Natural killer cell (primary cell): ENCODE results near the gene DSTYK. TPM values are rescaled to one million over a fixed set of nuclear protein-coding genes. Genes with fewer than 3 reads are reported as not detected.

Experiments
- ATAC-seq, 3 donors: fragments of 150-1000 bp in 2 of 3; fragments of 200-7000 bp in 1 of 3; cut with Tn5 transposase; 1 replicate in 1 of 3; 2 replicates in 2 of 3; pipeline ENCODE4 v1.10.0; 2021; ENCODE audit warnings: mild to moderate bottlenecking in 2 of 3, moderate library complexity in 2 of 3
- DNase-seq, 2 donors: peaks; one replicate each; pipeline versions ENCODE4 v3.0.0 to v3.0.0-alpha.2; 2013 to 2021; ENCODE audit warnings: mixed read lengths in 1 of 2
- H3K27ac ChIP-seq: one replicate; pipeline ENCODE4 v1.5.1; 2013; ENCODE audit warnings: mild to moderate bottlenecking, low read length
- H3K27me3 ChIP-seq: one replicate; pipeline ENCODE4 v1.6.1; 2013; ENCODE audit warnings: low read length; ENCODE audit not compliant: control insufficient read depth, insufficient read depth
- H3K36me3 ChIP-seq: one replicate; pipeline ENCODE4 v1.6.1; 2013; ENCODE audit warnings: low read length; ENCODE audit not compliant: control insufficient read depth, insufficient read depth
- H3K4me1 ChIP-seq: one replicate; pipeline ENCODE4 v1.6.1; 2013; ENCODE audit warnings: low read length; ENCODE audit not compliant: control insufficient read depth, insufficient read depth
- H3K4me3 ChIP-seq: one replicate; pipeline ENCODE4 v1.5.1; 2013; ENCODE audit warnings: low read length
- H3K9me3 ChIP-seq: one replicate; pipeline ENCODE4 v1.6.1; 2013; ENCODE audit warnings: low read length; ENCODE audit not compliant: control insufficient read depth, insufficient read depth
- H3K27ac Mint-ChIP-seq, 2 donors: one replicate each; pipeline ENCODE4 v1.8.0; 2022; ENCODE audit warnings: mild to moderate bottlenecking in 2 of 2, mixed read lengths in 2 of 2, moderate library complexity in 1 of 2
- H3K27me3 Mint-ChIP-seq, 2 donors: one replicate each; pipeline ENCODE4 v1.8.0; 2022; ENCODE audit warnings: low read depth in 2 of 2, mixed read lengths in 2 of 2
- H3K36me3 Mint-ChIP-seq: one replicate; pipeline ENCODE4 v1.8.0; 2022; ENCODE audit warnings: mixed read lengths
- H3K4me1 Mint-ChIP-seq, 2 donors: one replicate each; pipeline ENCODE4 v1.8.0; 2022; ENCODE audit warnings: mixed read lengths in 2 of 2
- H3K4me3 Mint-ChIP-seq: one replicate; pipeline ENCODE4 v1.8.0; 2022; ENCODE audit warnings: mild to moderate bottlenecking, moderate library complexity, mixed read lengths
- H3K9me3 Mint-ChIP-seq, 2 donors: one replicate each; pipeline ENCODE4 v1.8.0; 2022; ENCODE audit warnings: mixed read lengths in 2 of 2
- CTCF ChIP-seq: fragments of 200-600 bp; IDR thresholded peaks from one replicate; pipeline ENCODE4 v1.8.0; 2022; ENCODE audit warnings: antibody characterized with exemption
- WGBS: methylation state at CpG from one replicate; pipeline ENCODE4 v1.1.7; 2013; ENCODE audit warnings: missing lambda C conversion rate; ENCODE audit not compliant: insufficient coverage; 5-methylcytosine and 5-hydroxymethylcytosine counted together
- intact Hi-C: fragments of 100-400 bp; cut with micrococcal nuclease; formaldehyde crosslinking; loops from one replicate; pipeline ENCODE4 v1.14.2; 2022
- total RNA-seq, 4 donors: library from RNA; stranded (reverse); fragments of 120-200 nt in 1 of 4; gene quantifications; one replicate each; pipeline versions ENCODE4 v1.2.3 to v1.2.4, GENCODE V29; 2013 to 2022

DSTYK gene
- total RNA-seq, 3 donors from 2014 or later (not counting 1 experiment from before 2014, with no cell fraction given) = 9.9 to 17.5 (median 14.9) TPM

DNA sequence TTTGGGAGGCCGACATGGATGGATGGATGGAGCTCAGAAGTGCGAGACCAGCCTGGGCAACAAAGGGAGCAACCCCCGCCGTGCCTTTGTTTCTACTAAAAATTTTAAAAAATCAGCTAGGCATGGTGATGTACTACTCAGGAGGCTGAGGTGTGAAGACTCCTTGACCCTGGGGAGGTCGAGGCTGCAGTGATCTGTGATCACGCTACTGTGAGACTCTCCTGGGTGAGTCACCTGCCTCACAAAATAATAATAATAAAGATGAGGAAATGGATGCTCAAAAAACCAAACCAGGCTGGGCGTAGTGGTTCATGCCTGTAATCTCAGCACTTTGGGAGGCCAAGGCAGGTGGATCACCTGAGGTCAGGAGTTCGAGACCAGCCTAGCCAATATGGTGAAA, 19.2 kb downstream of the DSTYK start:
- H3K36me3 ChIP-seq = peaks cover 1% of the 10 kb centered on the region
- no peak overlapping the region for H3K27ac Mint-ChIP-seq
- H3K36me3 Mint-ChIP-seq = no peaks in the 10 kb centered on the region
- H3K4me3 Mint-ChIP-seq = no peak overlapping the region
- no peaks in the 10 kb centered on the region for H3K9me3 Mint-ChIP-seq
- H3K27me3 ChIP-seq = no peaks in the 10 kb centered on the region
- H3K27ac ChIP-seq = no peak overlapping the region
- no peak overlapping the region for H3K4me3 ChIP-seq
- DNase-seq (no peak), ATAC-seq (no peak)
- peaks cover 44 to 65% of the 10 kb centered on the region in 2 donors for H3K4me1 Mint-ChIP-seq
- WGBS = 91% methylated on average over 8 of the region's 8 CpGs
- no peaks in the 10 kb centered on the region for H3K9me3 ChIP-seq
- no peaks in the 10 kb centered on the region for H3K27me3 Mint-ChIP-seq
- intact Hi-C loops = no loop called here
- no peak for TF ChIP-seq CTCF
- H3K4me1 ChIP-seq = no peaks in the 10 kb centered on the region

DNA sequence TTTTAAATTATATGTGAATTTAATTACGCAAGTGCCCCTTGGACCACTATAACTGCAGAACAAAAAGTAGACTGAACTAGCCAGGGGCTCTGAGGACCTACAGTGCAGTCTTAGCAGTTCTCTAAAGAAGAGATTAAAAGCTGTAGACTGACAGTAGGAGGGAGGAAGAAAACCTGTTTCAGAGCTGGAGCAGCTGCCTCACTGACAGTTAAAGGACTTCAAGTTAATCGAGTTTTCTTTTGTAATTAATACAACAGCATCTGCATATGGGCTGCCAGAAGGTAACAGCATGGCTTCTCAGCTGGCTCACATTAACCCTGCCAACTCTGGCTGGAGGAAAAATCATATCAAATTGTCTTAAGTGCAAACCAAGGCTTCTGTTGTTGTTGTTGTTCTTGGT, 19.9 kb downstream of the DSTYK start:
- H3K36me3 ChIP-seq = peaks cover 4% of the 10 kb centered on the region
- 62% methylated on average over 2 of the region's 2 CpGs for WGBS
- ATAC-seq = no peak
- H3K27me3 ChIP-seq = no peaks in the 10 kb centered on the region
- no peaks in the 10 kb centered on the region for H3K4me1 ChIP-seq
- Mint-ChIP-seq H3K27ac (no peak overlapping the region), H3K9me3 (no peaks in the 10 kb centered on the region), H3K27me3 (no peaks in the 10 kb centered on the region), H3K4me3 (no peak overlapping the region), H3K36me3 (no peaks in the 10 kb centered on the region), H3K4me1 (peaks cover 44 to 64% of the 10 kb centered on the region in 2 donors)
- H3K4me3 ChIP-seq = no peak overlapping the region
- no peaks in the 10 kb centered on the region for H3K9me3 ChIP-seq
- H3K27ac ChIP-seq = no peak overlapping the region
- TF ChIP-seq CTCF = no peak
- DNase-seq = no peak
- intact Hi-C loops = no loop called here

DNA sequence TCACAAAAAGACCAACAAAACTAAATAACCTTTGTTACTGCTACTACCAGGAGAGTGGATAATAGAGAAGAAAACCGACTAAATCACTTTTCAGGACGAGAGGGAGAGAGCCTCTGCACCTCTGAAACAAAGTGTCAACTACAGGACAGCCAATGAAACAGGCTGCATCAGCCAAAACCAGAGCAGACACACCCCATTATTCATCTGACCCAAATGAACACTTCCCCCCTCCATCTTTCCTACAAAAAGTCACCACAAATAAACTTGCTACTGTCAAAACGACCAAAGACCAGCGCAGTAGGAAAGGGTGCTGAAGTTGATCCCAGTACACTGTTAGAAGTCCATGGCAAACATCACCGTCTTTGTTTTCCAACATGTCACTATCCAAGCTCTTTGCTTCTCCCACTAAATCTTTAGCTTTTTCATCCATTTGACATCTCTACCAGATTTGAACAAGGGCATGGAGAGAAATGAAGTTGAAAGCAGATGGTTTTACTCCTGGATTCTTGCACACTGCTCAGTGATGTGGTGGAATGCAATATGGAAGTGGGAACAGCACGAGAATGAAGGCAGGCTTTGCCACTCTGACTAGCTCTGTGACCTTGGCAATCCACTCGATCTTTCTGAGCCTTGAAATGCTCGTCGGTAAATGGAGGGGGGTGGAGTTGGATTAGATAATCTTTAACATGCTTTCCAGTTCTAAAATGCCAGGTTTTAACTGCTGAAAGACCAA, 20.5 kb downstream of the DSTYK start:
- ATAC-seq (no peak), DNase-seq (no peak)
- WGBS = 91% methylated on average over 9 of the region's 9 CpGs
- intact Hi-C loops = no loop called here
- TF ChIP-seq CTCF = no peak
- no peaks in the 10 kb centered on the region for H3K27me3 ChIP-seq
- no peaks in the 10 kb centered on the region for H3K9me3 ChIP-seq
- H3K4me3 ChIP-seq = no peak overlapping the region
- H3K27ac ChIP-seq = no peak overlapping the region
- no peak overlapping the region for H3K27ac Mint-ChIP-seq
- peaks cover 7% of the 10 kb centered on the region for H3K36me3 ChIP-seq
- no peaks in the 10 kb centered on the region for H3K36me3 Mint-ChIP-seq
- peaks cover 46 to 66% of the 10 kb centered on the region in 2 donors for H3K4me1 Mint-ChIP-seq
- H3K4me3 Mint-ChIP-seq = no peak overlapping the region
- no peaks in the 10 kb centered on the region for H3K4me1 ChIP-seq
- no peaks in the 10 kb centered on the region for H3K27me3 Mint-ChIP-seq
- H3K9me3 Mint-ChIP-seq = no peaks in the 10 kb centered on the region

GRCh38 chr1:205189131-205189530, 22.4 kb downstream of the DSTYK start:
- TF ChIP-seq CTCF = no peak
- WGBS = 69% methylated on average over 1 of the region's 2 CpGs
- H3K27ac ChIP-seq = no peak overlapping the region
- DNase-seq = no peak
- H3K4me3 ChIP-seq = no peak overlapping the region
- H3K36me3 Mint-ChIP-seq = no peaks in the 10 kb centered on the region
- H3K27me3 ChIP-seq = no peaks in the 10 kb centered on the region
- no peaks in the 10 kb centered on the region for H3K27me3 Mint-ChIP-seq
- H3K36me3 ChIP-seq = peaks cover 7% of the 10 kb centered on the region
- intact Hi-C loops = no loop called here
- no peak for ATAC-seq
- peaks cover 38 to 64% of the 10 kb centered on the region in 2 donors for H3K4me1 Mint-ChIP-seq
- no peak overlapping the region for H3K27ac Mint-ChIP-seq
- no peaks in the 10 kb centered on the region for H3K9me3 Mint-ChIP-seq
- no peak overlapping the region for H3K4me3 Mint-ChIP-seq
- H3K9me3 ChIP-seq = no peaks in the 10 kb centered on the region
- H3K4me1 ChIP-seq = no peaks in the 10 kb centered on the region
